MM.1S (cell line): ENCODE data around the gene KRT74.

Source experiments
- EZH2phosphoT487 ChIP-seq: fragments of 300-600 bp; sonication (generic); IDR thresholded peaks from 2 replicates; pipeline ENCODE4 v1.6.1; 2018; ENCODE audit warnings: antibody characterized with exemption, low read length
- TF ChIP-seq, protein P1 (sequence below): fragments of 300-600 bp; sonication (generic); IDR thresholded peaks from 2 replicates; pipeline ENCODE4 v1.5.1; 2016; ENCODE audit warnings: antibody characterized with exemption, low read length, mixed read lengths

- TF ChIP-seq, protein P1, sequence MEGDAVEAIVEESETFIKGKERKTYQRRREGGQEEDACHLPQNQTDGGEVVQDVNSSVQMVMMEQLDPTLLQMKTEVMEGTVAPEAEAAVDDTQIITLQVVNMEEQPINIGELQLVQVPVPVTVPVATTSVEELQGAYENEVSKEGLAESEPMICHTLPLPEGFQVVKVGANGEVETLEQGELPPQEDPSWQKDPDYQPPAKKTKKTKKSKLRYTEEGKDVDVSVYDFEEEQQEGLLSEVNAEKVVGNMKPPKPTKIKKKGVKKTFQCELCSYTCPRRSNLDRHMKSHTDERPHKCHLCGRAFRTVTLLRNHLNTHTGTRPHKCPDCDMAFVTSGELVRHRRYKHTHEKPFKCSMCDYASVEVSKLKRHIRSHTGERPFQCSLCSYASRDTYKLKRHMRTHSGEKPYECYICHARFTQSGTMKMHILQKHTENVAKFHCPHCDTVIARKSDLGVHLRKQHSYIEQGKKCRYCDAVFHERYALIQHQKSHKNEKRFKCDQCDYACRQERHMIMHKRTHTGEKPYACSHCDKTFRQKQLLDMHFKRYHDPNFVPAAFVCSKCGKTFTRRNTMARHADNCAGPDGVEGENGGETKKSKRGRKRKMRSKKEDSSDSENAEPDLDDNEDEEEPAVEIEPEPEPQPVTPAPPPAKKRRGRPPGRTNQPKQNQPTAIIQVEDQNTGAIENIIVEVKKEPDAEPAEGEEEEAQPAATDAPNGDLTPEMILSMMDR = no peak
- TF ChIP-seq EZH2phosphoT487 = no peak
Measured at GRCh38 chr12:52552681-52553195, 20.9 kb downstream of the KRT74 start, which contains the start of gene KRT71.
